CD8-positive, alpha-beta memory T cell (primary cell): ENCODE data around the gene MRS2. TPM values are rescaled to one million over a fixed set of nuclear protein-coding genes. Genes with fewer than 3 reads are reported as not detected.
"Not testable (repeated sequence)": the region's sequence is repeated elsewhere in the genome, so short reads cannot be mapped to it uniquely, and the experiment has no call there.

Experiments
- CTCF ChIA-PET: fragments of 350-600 bp; sonication (Branson Sonifier 250); formaldehyde crosslinking; loops from one replicate; lab custom pipeline; 2021; ENCODE audit warnings: antibody characterized with exemption; lab: Charles Lee
- POLR2A ChIA-PET: fragments of 350-600 bp; sonication (Branson Sonifier 250); formaldehyde crosslinking; loops from one replicate; lab custom pipeline; 2021; ENCODE audit warnings: antibody characterized with exemption; lab: Charles Lee
- DNase-seq, 5 donors: peaks; one replicate each; pipeline versions ENCODE4 v3.0.0 to v3.0.0-alpha.2; 2020 to 2022; ENCODE audit warnings: mixed read lengths in 1 of 5
- H3K27ac ChIP-seq: one replicate; pipeline ENCODE4 v1.7.0; 2013; ENCODE audit warnings: low read depth, mild to moderate bottlenecking, low read length, moderate library complexity
- H3K27me3 ChIP-seq: 2 replicates; pipeline ENCODE4 v1.7.0; 2013; ENCODE audit warnings: low read length, mild to moderate bottlenecking; ENCODE audit not compliant: insufficient read depth, poor library complexity, severe bottlenecking
- H3K36me3 ChIP-seq: 2 replicates; pipeline ENCODE4 v1.7.0; 2013; ENCODE audit warnings: mild to moderate bottlenecking, low read length, moderate library complexity; ENCODE audit not compliant: insufficient read depth
- H3K4me1 ChIP-seq: 2 replicates; pipeline ENCODE4 v1.7.0; 2013; ENCODE audit warnings: mild to moderate bottlenecking, low read length, moderate library complexity; ENCODE audit not compliant: insufficient read depth
- H3K4me3 ChIP-seq: 2 replicates; pipeline ENCODE4 v1.7.0; 2013; ENCODE audit warnings: mild to moderate bottlenecking, low read length
- H3K9me3 ChIP-seq: 2 replicates; pipeline ENCODE4 v1.7.0; 2013; ENCODE audit warnings: mild to moderate bottlenecking, low read length
- H3K27ac Mint-ChIP-seq, 8 donors: one replicate each; pipeline ENCODE4 v1.8.0; 2020 to 2021; ENCODE audit warnings: mixed read lengths in 8 of 8, mild to moderate bottlenecking in 6 of 8, inconsistent platforms in 3 of 8, moderate library complexity in 3 of 8
- H3K27me3 Mint-ChIP-seq, 2 donors: one replicate each; pipeline ENCODE4 v1.8.0; 2020 to 2021; ENCODE audit warnings: mixed read lengths in 2 of 2, mild to moderate bottlenecking in 1 of 2, moderate library complexity in 1 of 2
- H3K36me3 Mint-ChIP-seq, 3 donors: one replicate each; pipeline ENCODE4 v1.8.0; 2020 to 2021; ENCODE audit warnings: mixed read lengths in 3 of 3, inconsistent platforms in 1 of 3, mild to moderate bottlenecking in 1 of 3
- H3K4me1 Mint-ChIP-seq, 3 donors: one replicate each; pipeline ENCODE4 v1.8.0; 2020 to 2021; ENCODE audit warnings: mixed read lengths in 3 of 3, inconsistent platforms in 1 of 3, mild to moderate bottlenecking in 1 of 3
- H3K4me3 Mint-ChIP-seq, 7 donors: one replicate each; pipeline ENCODE4 v1.8.0; 2020 to 2021; ENCODE audit warnings: mixed read lengths in 7 of 7, mild to moderate bottlenecking in 6 of 7, moderate library complexity in 4 of 7, inconsistent platforms in 2 of 7
- H3K9me3 Mint-ChIP-seq, 5 donors: one replicate each; pipeline ENCODE4 v1.8.0; 2020 to 2022; ENCODE audit warnings: mixed read lengths in 5 of 5, mild to moderate bottlenecking in 3 of 5, moderate library complexity in 2 of 5, inconsistent platforms in 1 of 5
- polyA plus RNA-seq: library from polyadenylated mRNA; unstranded; fragments of 300-500 nt; fragmentation: Illumina TruSeq; gene quantifications from one replicate; pipeline ENCODE4 v1.2.3, GENCODE V29; 2021
- total RNA-seq, 2 experiments: library from RNA; stranded (reverse); gene quantifications; one replicate each; pipeline ENCODE4 v1.2.3, GENCODE V29; 2021

MRS2 gene
- total and polyA plus RNA-seq, 3 experiments from 2014 or later, result 17.4 to 31.5 (median 30.1) TPM

DNA sequence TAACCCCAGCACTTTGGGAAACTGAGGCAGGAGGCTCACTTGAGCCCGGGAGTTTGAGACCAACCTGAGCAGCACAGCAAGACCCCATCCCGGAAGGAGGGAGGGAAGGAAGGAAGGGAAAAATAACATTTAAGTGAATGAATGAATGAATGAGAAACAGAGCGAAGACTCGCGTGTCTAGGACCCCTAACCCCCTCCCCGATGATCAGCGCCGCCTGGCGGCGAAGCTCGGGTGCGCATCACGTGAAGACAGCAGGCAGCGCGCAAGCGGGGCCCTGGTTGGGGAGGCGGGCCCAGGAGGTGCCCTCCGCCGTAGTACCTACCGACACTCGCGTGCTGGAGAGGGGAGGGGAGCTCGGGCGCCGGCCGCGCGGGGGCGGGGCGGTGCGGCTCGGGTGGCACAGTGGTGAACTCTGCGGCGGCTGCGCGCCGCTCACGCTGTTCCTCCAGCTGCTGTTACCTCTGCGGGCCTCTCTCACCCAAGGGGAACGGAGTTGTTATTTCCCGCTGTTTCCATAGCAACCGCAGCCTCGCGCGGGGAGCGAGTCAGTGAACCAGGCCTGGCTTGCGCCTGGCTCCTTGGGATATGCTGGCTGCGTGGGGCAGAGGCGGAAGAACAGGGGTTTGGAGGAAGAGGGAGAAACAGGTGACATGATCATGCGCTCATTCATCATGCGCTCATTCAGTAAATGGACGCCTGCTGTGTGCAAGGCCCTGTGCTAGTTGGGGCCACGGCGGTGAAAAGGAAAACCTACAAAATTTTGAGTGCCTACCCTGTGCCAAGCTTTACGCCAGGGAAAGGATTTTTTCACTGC, 42.9 kb upstream of the MRS2 start:
- no peak overlapping the region for H3K27ac ChIP-seq
- H3K4me3 Mint-ChIP-seq, result peak overlapping the region; percentile 50 to 83 (median 68)
- H3K4me1 ChIP-seq, result peaks cover 15% of the 10 kb centered on the region
- DNase-seq, result peak; percentile 32 to 80 (median 66)
- H3K4me3 ChIP-seq, result peak overlapping the region; percentile 63
- ChIA-PET POLR2A (no interaction called here), CTCF (interaction anchor here (0.7 to 0.9 kb wide), 2 partner anchors 14 to 16 kb away, joined by 3 read pairs; no protein-coding TSS in a partner anchor)
- no peaks in the 10 kb centered on the region for H3K27me3 ChIP-seq
- H3K9me3 ChIP-seq, result no peaks in the 10 kb centered on the region
- no peaks in the 10 kb centered on the region for H3K36me3 ChIP-seq
- peaks cover 23 to 36% (median 23%) of the 10 kb centered on the region in 3 donors for H3K4me1 Mint-ChIP-seq
- no peaks in the 10 kb centered on the region for H3K9me3 Mint-ChIP-seq
- H3K36me3 Mint-ChIP-seq, result peaks cover 0 to 1% (median 0%) of the 10 kb centered on the region in 3 donors
- peak overlapping the region in 6 of 8 donors; percentile 64 to 89 (median 78) for H3K27ac Mint-ChIP-seq
- peaks cover 8 to 27% of the 10 kb centered on the region in 2 donors for H3K27me3 Mint-ChIP-seq

- Mint-ChIP-seq H3K4me1 (peaks cover 20 to 23% (median 22%) of the 10 kb centered on the region in 3 donors), H3K27me3 (peaks cover 8 to 38% of the 10 kb centered on the region in 2 donors)
- H3K36me3 Mint-ChIP-seq, H3K27me3 ChIP-seq, H3K27ac ChIP-seq, DNase-seq, H3K36me3 ChIP-seq, CTCF ChIA-PET, H3K4me3 ChIP-seq, H3K27ac Mint-ChIP-seq, H3K4me3 Mint-ChIP-seq, H3K9me3 Mint-ChIP-seq, POLR2A ChIA-PET, H3K9me3 ChIP-seq: not testable (repeated sequence)
- peaks cover 15% of the 10 kb centered on the region for H3K4me1 ChIP-seq
Measured at GRCh38 chr6:24362363-24362762, 40.4 kb upstream of the MRS2 start.

DNA sequence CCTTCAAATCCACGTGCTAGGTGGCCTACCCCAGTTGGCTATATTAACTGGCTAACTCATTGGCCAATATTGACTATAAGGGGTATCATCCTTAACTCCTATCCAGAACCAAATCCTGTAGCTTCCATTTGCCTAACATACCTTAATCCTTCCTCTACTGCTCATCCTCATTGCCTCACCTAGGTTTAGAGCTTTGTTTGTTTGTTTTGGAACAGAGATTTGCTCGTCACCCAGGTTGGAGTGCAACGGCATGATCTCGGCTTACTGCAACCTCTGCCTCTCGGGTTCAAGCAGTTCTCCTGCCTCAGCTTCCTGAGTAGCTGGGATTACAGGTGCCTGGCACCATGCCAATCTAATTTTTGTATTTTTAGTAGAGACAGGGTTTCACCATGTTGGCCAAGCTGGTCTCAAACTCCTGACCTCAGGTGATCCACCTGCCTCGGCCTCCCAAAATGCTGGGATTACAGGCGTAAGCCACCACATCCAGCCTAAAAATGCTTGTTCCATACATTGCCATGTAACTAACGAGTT, 37.6 kb upstream of the MRS2 start:
- H3K36me3 Mint-ChIP-seq, H3K4me3 Mint-ChIP-seq, H3K27ac Mint-ChIP-seq, H3K27ac ChIP-seq, CTCF ChIA-PET, DNase-seq, POLR2A ChIA-PET, H3K4me3 ChIP-seq, H3K4me1 ChIP-seq, H3K27me3 ChIP-seq, H3K9me3 ChIP-seq, H3K9me3 Mint-ChIP-seq, H3K36me3 ChIP-seq, H3K4me1 Mint-ChIP-seq: not testable (repeated sequence)
- H3K27me3 Mint-ChIP-seq, result peaks cover 11 to 53% of the 10 kb centered on the region in 2 donors

DNA sequence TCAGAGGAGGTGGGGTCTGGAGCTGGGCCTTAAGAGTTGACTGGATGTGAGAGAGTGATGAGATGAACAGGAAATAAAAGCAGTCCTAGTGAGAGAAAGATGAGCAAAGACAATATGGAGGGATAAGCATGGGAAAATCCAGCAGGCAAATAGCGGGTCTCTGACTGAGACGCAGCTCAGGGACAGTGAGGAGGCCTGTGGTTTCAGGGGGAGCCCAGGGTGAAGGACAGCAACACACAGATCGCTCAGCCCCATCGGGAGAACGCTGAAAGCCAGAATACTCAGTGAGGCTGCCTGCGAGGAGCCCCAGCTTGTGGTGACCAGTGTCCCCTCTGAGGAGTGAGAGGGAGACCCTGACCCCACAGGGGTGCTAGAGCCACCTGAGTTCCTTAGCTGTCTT, 28.1 kb upstream of the MRS2 start:
- no peaks in the 10 kb centered on the region for H3K4me1 ChIP-seq
- no peak for DNase-seq
- ChIA-PET CTCF (no interaction called here), POLR2A (no interaction called here)
- Mint-ChIP-seq H3K4me3 (no peak overlapping the region), H3K4me1 (no peaks in the 10 kb centered on the region), H3K27me3 (peaks cover 16 to 49% of the 10 kb centered on the region in 2 donors), H3K36me3 (peaks cover 0 to 4% (median 0%) of the 10 kb centered on the region in 3 donors), H3K9me3 (peaks cover 0 to 3% (median 2%) of the 10 kb centered on the region in 5 donors), H3K27ac (no peak overlapping the region)
- no peaks in the 10 kb centered on the region for H3K27me3 ChIP-seq
- no peak overlapping the region for H3K4me3 ChIP-seq
- H3K36me3 ChIP-seq, result no peaks in the 10 kb centered on the region
- no peak overlapping the region for H3K27ac ChIP-seq
- H3K9me3 ChIP-seq, result no peaks in the 10 kb centered on the region

DNA sequence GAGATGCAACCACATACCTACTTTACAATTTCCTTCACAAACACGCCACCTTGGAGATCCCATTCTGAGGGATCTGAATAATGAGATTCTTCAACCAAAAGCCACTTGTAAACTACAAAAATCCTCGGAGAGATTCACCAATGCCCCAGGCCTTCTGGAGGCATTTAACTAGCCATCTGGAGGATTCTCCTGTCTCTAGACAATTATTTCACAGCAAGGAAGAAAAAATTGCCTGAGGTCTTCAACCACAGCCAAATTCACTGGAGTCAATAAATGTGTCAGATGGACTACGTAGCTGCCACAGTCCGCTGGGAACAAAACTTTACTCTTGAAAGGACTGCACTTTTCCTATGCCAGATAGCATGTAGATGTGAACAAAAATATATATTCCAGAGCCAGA, 25.9 kb upstream of the MRS2 start:
- Histone ChIP-seq H3K9me3 (no peaks in the 10 kb centered on the region), H3K4me1 (no peaks in the 10 kb centered on the region), H3K4me3 (no peak overlapping the region), H3K27ac (no peak overlapping the region), H3K27me3 (no peaks in the 10 kb centered on the region), H3K36me3 (no peaks in the 10 kb centered on the region)
- ChIA-PET CTCF (no interaction called here), POLR2A (no interaction called here)
- Mint-ChIP-seq H3K4me1 (peaks cover 0 to 2% (median 0%) of the 10 kb centered on the region in 3 donors), H3K9me3 (peaks cover 0 to 3% (median 0%) of the 10 kb centered on the region in 5 donors), H3K27ac (no peak overlapping the region), H3K4me3 (no peak overlapping the region), H3K27me3 (peaks cover 12 to 36% of the 10 kb centered on the region in 2 donors), H3K36me3 (peaks cover 0 to 4% (median 0%) of the 10 kb centered on the region in 3 donors)
- DNase-seq, result no peak

DNA sequence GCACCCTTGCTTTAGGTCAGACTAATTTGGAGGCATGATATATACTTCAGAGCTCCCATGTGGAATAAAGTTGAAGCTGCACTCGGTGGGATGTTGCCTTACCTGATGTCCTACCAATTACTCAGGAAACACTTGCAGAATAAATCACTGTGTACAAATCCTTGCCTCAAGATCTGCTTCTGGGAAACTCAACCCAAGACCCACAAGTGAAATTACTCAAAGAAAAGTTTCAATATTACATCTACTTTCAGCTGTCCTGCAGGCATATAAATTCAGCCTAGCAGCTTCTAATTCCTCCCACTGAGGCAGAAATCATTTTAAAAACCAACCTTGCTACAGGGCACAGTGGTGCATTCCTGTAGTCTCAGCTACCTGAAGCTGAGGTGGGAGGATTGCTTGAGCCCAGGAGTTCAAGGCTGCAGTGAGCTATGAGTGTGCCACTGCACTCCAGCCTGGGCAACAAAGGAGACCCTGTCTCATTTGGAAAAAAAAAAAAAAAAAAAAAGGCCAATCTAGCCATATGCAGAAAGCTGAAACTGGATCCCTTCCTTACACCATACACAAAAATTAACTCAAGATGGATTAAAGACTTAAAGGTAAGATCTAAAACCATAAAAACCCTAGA, 24.2 kb upstream of the MRS2 start:
- H3K36me3 Mint-ChIP-seq, result no peaks in the 10 kb centered on the region
- peaks cover 8 to 32% of the 10 kb centered on the region in 2 donors for H3K27me3 Mint-ChIP-seq

GRCh38 chr6:24381476-24382219, 21.1 kb upstream of the MRS2 start:
- no peaks in the 10 kb centered on the region for H3K27me3 ChIP-seq
- CTCF ChIA-PET, result no interaction called here
- Mint-ChIP-seq H3K4me3 (no peak overlapping the region), H3K27ac (peak overlapping the region in 1 of 8 donors; percentile 42), H3K9me3 (peaks cover 0 to 3% (median 0%) of the 10 kb centered on the region in 5 donors), H3K36me3 (no peaks in the 10 kb centered on the region), H3K4me1 (peaks cover 0 to 2% (median 0%) of the 10 kb centered on the region in 3 donors), H3K27me3 (peaks cover 6 to 36% of the 10 kb centered on the region in 2 donors)
- DNase-seq, result no peak
- no peaks in the 10 kb centered on the region for H3K36me3 ChIP-seq
- POLR2A ChIA-PET, result no interaction called here
- no peak overlapping the region for H3K4me3 ChIP-seq
- no peaks in the 10 kb centered on the region for H3K4me1 ChIP-seq
- no peak overlapping the region for H3K27ac ChIP-seq
- no peaks in the 10 kb centered on the region for H3K9me3 ChIP-seq

More for the DNA sequence above, 24.2 kb upstream of the MRS2 start:
- H3K27me3 ChIP-seq, result no peaks in the 10 kb centered on the region
- POLR2A ChIA-PET, result no interaction called here
- no peak overlapping the region for H3K27ac ChIP-seq
- Mint-ChIP-seq H3K4me3 (no peak overlapping the region), H3K9me3 (peaks cover 0 to 3% (median 0%) of the 10 kb centered on the region in 5 donors), H3K27ac (no peak overlapping the region), H3K4me1 (peaks cover 0 to 2% (median 0%) of the 10 kb centered on the region in 3 donors)
- H3K36me3 ChIP-seq, result no peaks in the 10 kb centered on the region
- H3K4me3 ChIP-seq, result no peak overlapping the region
- no peaks in the 10 kb centered on the region for H3K4me1 ChIP-seq
- CTCF ChIA-PET, result no interaction called here
- no peaks in the 10 kb centered on the region for H3K9me3 ChIP-seq
- no peak for DNase-seq
